ENCODE measurements around the gene PCDHB6.
"Not testable (repeated sequence)": the region's sequence is repeated elsewhere in the genome, so short reads cannot be mapped to it uniquely, and the experiment has no call there.

The PCDHB6 gene

DNA sequence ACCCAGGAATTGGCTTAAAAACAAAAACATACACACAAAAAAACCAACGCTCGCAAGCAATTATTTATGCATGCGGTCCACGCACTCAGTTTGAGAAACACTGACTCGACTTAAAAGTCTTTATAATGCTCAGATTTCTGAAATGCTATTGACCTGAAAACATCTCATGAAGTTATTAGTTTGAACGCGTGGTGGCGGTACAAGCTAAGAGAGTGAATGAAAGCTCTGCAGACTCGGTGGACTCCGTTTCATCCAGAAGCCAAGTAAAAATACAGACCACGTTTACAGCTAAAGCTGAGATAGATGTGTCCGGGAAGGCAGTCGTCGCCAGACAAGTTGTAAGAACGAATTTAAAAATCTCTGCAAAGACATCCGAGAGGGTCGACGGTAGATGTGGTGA, at the start of gene PCDHB6:
PCDHB6 (plus strand) TSS at position 246 of the 400 bp plus-strand sequence. CDS start 201 bp downstream, outside the sequence.
- DNase-seq (ENCODE audit: low read depth in 2 of 2), result no peak

GRCh38 chr5:141100243-141100805, 49.5 kb upstream of the PCDHB6 start, which contains the start of gene PCDHB3:
TSS of gene PCDHB3 (plus strand) at chr5:141100473. CDS start at chr5:141100650, 177 bp downstream.
- DNase-seq (ENCODE audit: low read depth in 2 of 2), result no peak

DNA sequence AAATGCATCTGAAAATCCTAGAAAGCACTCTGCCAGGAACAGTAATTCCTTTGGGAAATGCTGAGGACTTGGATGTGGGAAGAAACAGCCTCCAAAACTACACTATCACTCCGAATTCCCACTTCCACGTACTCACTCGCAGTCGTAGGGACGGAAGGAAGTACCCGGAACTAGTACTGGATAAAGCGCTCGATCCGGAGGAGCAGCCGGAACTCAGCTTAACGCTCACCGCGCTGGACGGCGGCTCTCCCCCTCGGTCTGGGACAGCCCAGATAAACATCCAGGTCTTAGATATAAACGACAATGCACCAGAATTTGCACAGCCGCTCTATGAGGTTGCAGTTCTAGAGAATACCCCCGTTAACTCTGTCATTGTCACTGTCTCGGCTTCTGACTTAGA, 48.8 kb upstream of the PCDHB6 start:
- DNase-seq (ENCODE audit: low read depth in 2 of 2), result no peak

- not testable (repeated sequence) for DNase-seq (ENCODE audit: low read depth in 2 of 2)
Measured at GRCh38 chr5:141102070-141102469, 47.8 kb upstream of the PCDHB6 start.

- not testable (repeated sequence) for DNase-seq (ENCODE audit: low read depth in 2 of 2)
Measured at GRCh38 chr5:141102471-141102870, 47.4 kb upstream of the PCDHB6 start.

DNA sequence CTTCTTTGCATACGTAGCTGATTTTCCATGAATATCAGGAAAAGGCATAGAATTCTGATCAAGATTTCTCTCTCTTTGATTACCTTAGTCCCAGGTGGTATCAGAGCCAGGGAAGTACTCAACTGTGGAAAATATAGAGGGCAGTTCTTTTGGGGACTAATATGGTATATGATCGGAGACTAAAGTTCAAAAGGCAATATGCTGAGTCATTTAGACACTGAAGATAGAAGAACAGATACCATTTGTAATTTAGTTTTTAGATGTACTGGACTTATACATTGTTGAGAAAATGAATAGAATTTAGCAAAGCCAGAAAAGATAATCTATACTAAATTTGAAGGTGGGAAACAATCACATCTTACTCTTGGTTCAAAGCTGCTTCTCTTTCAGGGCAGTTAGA, 44.5 kb upstream of the PCDHB6 start:
- no peak for DNase-seq (ENCODE audit: low read depth in 2 of 2)

GRCh38 chr5:141119250-141119649, 30.6 kb upstream of the PCDHB6 start:
- DNase-seq (ENCODE audit: low read depth in 2 of 2), result no peak

GRCh38 chr5:141121563-141121962, 28.3 kb upstream of the PCDHB6 start, which contains the start of gene PCDHB4:
TSS of gene PCDHB4 (plus strand) at chr5:141121818. CDS start at chr5:141121999, 181 bp downstream.
- no peak for DNase-seq (ENCODE audit: low read depth in 2 of 2)

DNA sequence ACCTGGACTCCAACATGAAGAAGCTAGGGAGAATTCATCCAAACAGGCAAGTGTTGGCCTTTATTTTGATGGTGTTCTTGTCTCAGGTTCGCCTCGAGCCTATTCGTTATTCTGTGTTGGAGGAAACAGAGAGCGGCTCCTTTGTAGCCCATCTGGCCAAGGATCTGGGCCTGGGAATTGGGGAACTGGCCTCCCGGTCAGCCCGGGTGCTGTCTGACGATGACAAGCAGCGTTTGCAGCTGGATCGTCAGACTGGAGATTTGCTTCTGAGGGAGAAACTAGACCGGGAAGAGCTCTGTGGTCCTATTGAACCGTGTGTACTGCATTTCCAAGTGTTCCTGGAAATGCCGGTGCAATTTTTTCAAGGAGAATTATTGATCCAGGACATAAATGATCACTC, 27.9 kb upstream of the PCDHB6 start:
- DNase-seq (ENCODE audit: low read depth in 2 of 2), result no peak

DNA sequence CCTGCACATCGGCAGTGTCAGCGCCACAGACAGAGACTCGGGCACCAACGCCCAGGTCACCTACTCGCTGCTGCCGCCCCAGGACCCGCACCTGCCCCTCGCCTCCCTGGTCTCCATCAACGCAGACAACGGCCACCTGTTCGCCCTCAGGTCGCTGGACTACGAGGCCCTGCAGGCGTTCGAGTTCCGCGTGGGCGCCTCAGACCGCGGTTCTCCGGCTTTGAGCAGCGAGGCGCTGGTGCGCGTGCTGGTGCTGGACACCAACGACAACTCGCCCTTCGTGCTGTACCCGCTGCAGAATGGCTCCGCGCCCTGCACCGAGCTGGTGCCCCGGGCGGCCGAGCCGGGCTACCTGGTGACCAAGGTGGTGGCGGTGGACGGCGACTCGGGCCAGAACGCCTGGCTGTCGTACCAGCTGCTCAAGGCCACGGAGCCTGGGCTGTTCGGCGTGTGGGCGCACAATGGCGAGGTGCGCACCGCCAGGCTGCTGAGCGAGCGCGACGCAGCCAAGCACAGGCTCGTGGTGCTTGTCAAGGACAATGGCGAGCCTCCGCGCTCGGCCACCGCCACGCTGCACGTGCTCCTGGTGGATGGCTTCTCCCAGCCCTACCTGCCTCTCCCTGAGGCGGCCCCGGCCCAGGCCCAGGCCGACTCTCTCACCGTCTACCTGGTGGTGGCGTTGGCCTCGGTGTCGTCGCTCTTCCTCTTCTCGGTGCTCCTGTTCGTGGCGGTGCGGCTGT, 26.3 kb upstream of the PCDHB6 start:
- not testable (repeated sequence) for DNase-seq (ENCODE audit: low read depth in 2 of 2)

DNA sequence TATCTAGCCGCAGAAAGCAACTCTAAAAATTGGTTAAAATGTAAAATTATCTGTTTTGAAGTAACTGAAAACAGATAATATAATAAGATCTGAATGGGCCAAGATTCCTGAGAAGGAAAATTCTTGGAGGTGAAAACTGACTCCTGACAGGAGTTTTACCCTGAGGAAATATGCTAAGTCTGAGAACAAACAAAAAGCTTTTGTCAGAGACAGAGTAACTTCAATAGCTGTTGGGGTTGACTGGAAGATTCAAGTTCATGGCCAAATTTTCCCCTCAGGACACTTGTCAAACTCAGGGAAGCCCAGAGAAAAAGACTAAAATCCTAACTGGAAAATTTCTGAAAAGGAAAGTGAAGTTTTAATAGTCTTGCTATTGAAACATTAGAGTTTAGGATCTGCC, 22.6 kb upstream of the PCDHB6 start:
- DNase-seq (ENCODE audit: low read depth in 2 of 2), result no peak

- DNase-seq (ENCODE audit: low read depth in 2 of 2), result no peak
Measured at GRCh38 chr5:141135030-141135717, 14.7 kb upstream of the PCDHB6 start, which contains the start of gene PCDHB5. TSS of gene PCDHB5 (plus strand) at chr5:141135206. CDS start at chr5:141135435, 229 bp downstream.

DNA sequence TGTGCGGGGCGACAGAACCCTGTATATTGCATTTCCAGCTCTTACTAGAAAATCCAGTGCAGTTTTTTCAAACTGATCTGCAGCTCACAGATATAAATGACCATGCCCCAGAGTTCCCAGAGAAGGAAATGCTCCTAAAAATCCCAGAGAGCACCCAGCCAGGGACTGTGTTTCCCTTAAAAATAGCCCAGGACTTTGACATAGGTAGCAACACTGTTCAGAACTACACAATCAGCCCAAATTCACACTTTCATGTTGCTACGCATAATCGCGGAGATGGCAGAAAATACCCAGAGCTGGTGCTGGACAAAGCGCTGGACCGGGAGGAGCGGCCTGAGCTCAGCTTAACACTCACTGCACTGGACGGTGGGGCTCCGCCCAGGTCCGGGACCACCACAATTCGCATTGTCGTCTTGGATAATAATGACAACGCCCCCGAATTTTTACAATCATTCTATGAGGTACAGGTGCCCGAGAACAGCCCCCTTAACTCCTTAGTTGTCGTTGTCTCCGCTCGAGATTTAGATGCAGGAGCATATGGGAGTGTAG, 14.1 kb upstream of the PCDHB6 start:
- no peak for DNase-seq (ENCODE audit: low read depth in 2 of 2)

- DNase-seq (ENCODE audit: low read depth in 2 of 2), result not testable (repeated sequence)
Measured at GRCh38 chr5:141137346-141137745, 12.5 kb upstream of the PCDHB6 start.

DNA sequence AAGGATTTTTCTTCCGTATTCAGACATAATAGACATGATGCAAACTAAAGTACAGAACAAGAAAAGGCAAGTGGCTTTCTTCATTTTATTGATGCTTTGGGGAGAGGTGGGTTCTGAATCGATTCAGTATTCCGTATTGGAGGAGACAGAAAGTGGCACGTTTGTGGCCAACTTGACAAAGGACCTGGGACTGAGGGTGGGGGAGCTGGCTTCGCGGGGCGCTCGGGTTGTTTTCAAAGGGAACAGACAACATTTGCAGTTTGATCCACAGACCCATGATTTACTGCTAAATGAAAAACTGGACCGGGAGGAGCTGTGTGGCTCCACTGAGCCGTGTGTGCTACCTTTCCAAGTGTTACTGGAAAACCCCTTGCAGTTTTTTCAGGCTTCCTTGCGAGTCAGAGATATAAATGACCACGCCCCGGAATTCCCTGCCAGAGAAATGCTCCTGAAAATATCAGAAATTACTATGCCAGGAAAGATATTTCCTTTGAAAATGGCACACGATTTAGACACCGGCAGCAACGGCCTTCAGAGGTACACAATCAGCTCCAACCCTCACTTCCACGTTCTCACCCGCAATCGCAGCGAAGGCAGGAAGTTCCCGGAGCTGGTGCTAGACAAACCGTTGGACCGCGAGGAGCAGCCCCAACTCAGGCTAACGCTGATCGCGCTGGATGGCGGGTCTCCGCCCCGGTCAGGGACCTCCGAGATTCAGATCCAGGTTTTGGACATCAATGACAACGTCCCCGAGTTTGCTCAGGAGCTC, 551 bp downstream of the PCDHB6 start:
- DNase-seq (ENCODE audit: low read depth in 2 of 2), result no peak

DNA sequence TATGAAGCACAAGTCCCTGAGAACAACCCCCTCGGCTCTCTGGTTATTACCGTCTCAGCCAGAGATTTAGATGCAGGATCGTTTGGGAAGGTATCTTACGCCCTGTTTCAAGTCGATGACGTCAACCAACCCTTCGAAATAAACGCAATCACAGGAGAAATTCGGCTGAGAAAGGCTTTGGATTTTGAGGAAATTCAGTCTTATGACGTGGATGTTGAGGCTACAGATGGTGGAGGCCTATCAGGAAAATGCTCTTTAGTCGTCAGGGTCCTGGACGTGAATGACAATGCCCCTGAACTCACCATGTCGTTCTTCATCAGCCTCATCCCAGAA, 1.1 kb downstream of the PCDHB6 start:
- DNase-seq (ENCODE audit: low read depth in 2 of 2), result no peak

DNA sequence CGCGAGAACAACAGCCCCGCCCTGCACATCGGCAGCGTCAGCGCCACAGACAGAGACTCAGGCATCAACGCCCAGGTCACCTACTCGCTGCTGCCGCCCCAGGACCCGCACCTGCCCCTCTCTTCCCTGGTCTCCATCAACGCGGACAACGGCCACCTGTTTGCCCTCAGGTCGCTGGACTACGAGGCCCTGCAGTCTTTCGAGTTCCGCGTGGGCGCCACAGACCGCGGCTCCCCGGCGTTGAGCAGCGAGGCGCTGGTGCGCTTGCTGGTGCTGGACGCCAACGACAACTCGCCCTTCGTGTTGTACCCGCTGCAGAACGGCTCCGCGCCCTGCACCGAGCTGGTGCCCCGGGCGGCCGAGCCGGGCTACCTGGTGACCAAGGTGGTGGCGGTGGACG, 1.8 kb downstream of the PCDHB6 start:
- DNase-seq (ENCODE audit: low read depth in 2 of 2), result not testable (repeated sequence)

- not testable (repeated sequence) for DNase-seq (ENCODE audit: low read depth in 2 of 2)
Measured at GRCh38 chr5:141152096-141152495, 2.2 kb downstream of the PCDHB6 start.

GRCh38 chr5:141155540-141156374, 5.9 kb downstream of the PCDHB6 start:
- DNase-seq (ENCODE audit: low read depth in 2 of 2), result no peak

DNA sequence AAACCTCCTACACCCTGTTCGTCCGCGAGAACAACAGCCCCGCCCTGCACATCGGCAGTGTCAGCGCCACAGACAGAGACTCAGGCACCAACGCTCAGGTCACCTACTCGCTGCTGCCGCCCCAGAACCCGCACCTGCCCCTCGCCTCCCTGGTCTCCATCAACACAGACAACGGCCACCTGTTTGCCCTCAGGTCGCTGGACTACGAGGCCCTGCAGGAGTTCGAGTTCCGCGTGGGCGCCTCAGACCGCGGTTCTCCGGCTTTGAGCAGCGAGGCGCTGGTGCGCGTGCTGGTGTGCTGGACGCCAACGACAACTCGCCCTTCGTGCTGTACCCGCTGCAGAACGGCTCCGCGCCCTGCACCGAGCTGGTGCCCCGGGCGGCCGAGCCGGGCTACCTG, 7.5 kb downstream of the PCDHB6 start:
- DNase-seq (ENCODE audit: low read depth in 2 of 2), result not testable (repeated sequence)

DNA sequence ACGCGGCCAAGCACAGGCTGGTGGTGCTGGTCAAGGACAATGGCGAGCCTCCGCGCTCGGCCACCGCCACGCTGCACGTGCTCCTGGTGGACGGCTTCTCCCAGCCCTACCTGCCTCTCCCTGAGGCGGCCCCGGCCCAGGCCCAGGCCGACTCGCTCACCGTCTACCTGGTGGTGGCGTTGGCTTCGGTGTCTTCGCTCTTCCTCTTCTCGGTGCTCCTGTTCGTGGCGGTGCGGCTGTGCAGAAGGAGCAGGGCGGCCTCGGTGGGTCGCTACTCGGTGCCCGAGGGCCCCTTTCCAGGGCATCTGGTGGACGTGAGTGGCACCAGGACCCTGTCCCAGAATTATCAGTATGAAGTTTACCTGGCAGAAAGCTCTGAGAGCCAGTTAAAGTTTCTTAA, 8.0 kb downstream of the PCDHB6 start:
- DNase-seq (ENCODE audit: low read depth in 2 of 2), result not testable (repeated sequence)

All from stimulated activated CD8-positive, alpha-beta memory T cell treated with anti-CD3 and anti-CD28 coated beads, Interleukin-7, amount 100 ng/mL, for 1 hour (primary cell).